ENCODE data around the gene MISP. TPM values are rescaled to one million over a fixed set of nuclear protein-coding genes. Genes with fewer than 3 reads are reported as not detected.

MISP gene
- total and polyA plus RNA-seq, 2 donors (not counting 1 experiment from before 2014, with no cell fraction given), result not detected

GRCh38 chr19:789701-790060 lies 38.8 kb downstream of the MISP start:
- Histone ChIP-seq H3K9ac (ENCODE audit: low read length) (no peak overlapping the region), H2AFZ (ENCODE audit: insufficient read depth, low read depth, low read length, poor library complexity, severe bottlenecking) (no peak overlapping the region), H3K4me3 (ENCODE audit: control extremely low read depth in 1 of 5, extremely low read depth in 1 of 5, insufficient read depth in 1 of 5, low read depth in 2 of 5, low read length in 4 of 5) (no peak overlapping the region), H3K4me2 (replicated peaks; ENCODE audit: low read depth, low read length, poor library complexity, severe bottlenecking) (no peak overlapping the region), H3K27me3 (replicated peaks in 1 of 4; ENCODE audit: control extremely low read depth in 1 of 4, control insufficient read depth in 3 of 4, insufficient read depth in 4 of 4, low read length in 3 of 4) (no peaks in the 10 kb centered on the region), H3K36me3 (replicated peaks in 1 of 2; ENCODE audit: control extremely low read depth in 1 of 2, control insufficient read depth in 1 of 2, extremely low read depth in 1 of 2, insufficient read depth in 2 of 2, low read length in 1 of 2) (no peaks in the 10 kb centered on the region), H3K9me3 (ENCODE audit: control extremely low read depth in 1 of 3, control insufficient read depth in 2 of 3, insufficient read depth in 1 of 3, low read length in 2 of 3) (no peaks in the 10 kb centered on the region), H4K20me1 (ENCODE audit: control insufficient read depth, insufficient read depth, low read length, poor library complexity, severe bottlenecking) (no peaks in the 10 kb centered on the region), H3K79me2 (ENCODE audit: control insufficient read depth, insufficient read depth, low read length) (no peaks in the 10 kb centered on the region), H3K27ac (ENCODE audit: low read length in 2 of 2) (no peak overlapping the region), H3K4me1 (ENCODE audit: control insufficient read depth in 2 of 2, insufficient read depth in 2 of 2, low read length in 2 of 2) (no peaks in the 10 kb centered on the region)
- DNase-seq (no peak), ATAC-seq (ENCODE audit: low read depth) (no peak)
- POLR2A ChIA-PET, result no interaction called here
- Mint-ChIP-seq H3K4me1 (no peaks in the 10 kb centered on the region), H3K4me3 (no peak overlapping the region), H3K27me3 (peaks cover 4% of the 10 kb centered on the region), H3K27ac (no peak overlapping the region), H3K9me3 (ENCODE audit: insufficient read depth) (no peaks in the 10 kb centered on the region)
- TF ChIP-seq CTCF (IDR thresholded peaks at IDR 0.05) (no peak), EZH2 (IDR thresholded peaks at IDR 0.05; ENCODE audit: borderline replicate concordance, insufficient read depth, low read depth, low read length, poor library complexity, severe bottlenecking) (no peak)
- intact Hi-C loops (cut with micrococcal nuclease), result no loop called here
- CTCF ChIA-PET, result no interaction called here
- 92% methylated on average over 9 of the region's 9 CpGs for WGBS (ENCODE audit: insufficient coverage)

- no peaks in the 10 kb centered on the region for H3K9me3 ChIP-seq (ENCODE audit: control extremely low read depth in 1 of 3, control insufficient read depth in 2 of 3, insufficient read depth in 1 of 3, low read length in 2 of 3)
- H3K4me1 ChIP-seq (ENCODE audit: control insufficient read depth in 2 of 2, insufficient read depth in 2 of 2, low read length in 2 of 2), result peaks cover 0 to 4% of the 10 kb centered on the region in 2 donors
- no peak overlapping the region for H3K27ac ChIP-seq (ENCODE audit: low read length in 2 of 2)
- TF ChIP-seq CTCF (IDR thresholded peaks at IDR 0.05), result no peak
- H2AFZ ChIP-seq (ENCODE audit: insufficient read depth, low read depth, low read length, poor library complexity, severe bottlenecking), result no peak overlapping the region
- no peak for DNase-seq
- ATAC-seq (ENCODE audit: low read depth), result no peak
- Mint-ChIP-seq H3K9me3 (ENCODE audit: insufficient read depth) (no peaks in the 10 kb centered on the region), H3K4me3 (no peak overlapping the region), H3K27me3 (peaks cover 4% of the 10 kb centered on the region), H3K4me1 (no peaks in the 10 kb centered on the region), H3K27ac (no peak overlapping the region)
- CTCF ChIA-PET, result no interaction called here
- no peak overlapping the region for H3K4me3 ChIP-seq (ENCODE audit: control extremely low read depth in 1 of 5, extremely low read depth in 1 of 5, insufficient read depth in 1 of 5, low read depth in 2 of 5, low read length in 4 of 5)
- intact Hi-C loops (cut with micrococcal nuclease), result no loop called here
- POLR2A ChIA-PET, result no interaction called here
- H4K20me1 ChIP-seq (ENCODE audit: control insufficient read depth, insufficient read depth, low read length, poor library complexity, severe bottlenecking), result no peaks in the 10 kb centered on the region
- H3K4me2 ChIP-seq (replicated peaks; ENCODE audit: low read depth, low read length, poor library complexity, severe bottlenecking), result no peak overlapping the region
- WGBS (ENCODE audit: insufficient coverage), result 94% methylated on average over 22 of the region's 26 CpGs
- no peaks in the 10 kb centered on the region for H3K36me3 ChIP-seq (replicated peaks in 1 of 2; ENCODE audit: control extremely low read depth in 1 of 2, control insufficient read depth in 1 of 2, extremely low read depth in 1 of 2, insufficient read depth in 2 of 2, low read length in 1 of 2)
- no peaks in the 10 kb centered on the region for H3K27me3 ChIP-seq (replicated peaks in 1 of 4; ENCODE audit: control extremely low read depth in 1 of 4, control insufficient read depth in 3 of 4, insufficient read depth in 4 of 4, low read length in 3 of 4)
- H3K79me2 ChIP-seq (ENCODE audit: control insufficient read depth, insufficient read depth, low read length), result peaks cover 5% of the 10 kb centered on the region
- H3K9ac ChIP-seq (ENCODE audit: low read length), result no peak overlapping the region
These were observed 40.2 kb downstream of the MISP start for GRCh38 chr19:791007-791566.
